Caco-2 (cell line): Measurements from ENCODE around the gene PPP4R4. TPM values are rescaled to one million over a fixed set of nuclear protein-coding genes. Genes with fewer than 3 reads are reported as not detected.

Source experiments
- BruUV-seq: library from RNA; stranded (reverse); fragments of 400-500 nt; replicated peaks from 2 replicates; lab custom pipeline; 2021; lab: Mats Ljungman, UMichigan
- CTCF ChIA-PET: fragments of 300-600 bp; sonication (Branson Sonifier 250); formaldehyde crosslinking; loops from one replicate; lab custom pipeline; 2022; ENCODE audit warnings: antibody characterized with exemption; lab: Charles Lee
- POLR2A ChIA-PET: fragments of 300-600 bp; sonication (Branson Sonifier 250); formaldehyde crosslinking; loops from one replicate; lab custom pipeline; 2022; ENCODE audit warnings: antibody characterized with exemption; lab: Charles Lee
- DNase-seq, 2 experiments: peaks; one replicate each; pipeline versions ENCODE4 v3.0.0 to v3.0.0-alpha.2; 2020 to 2022
- H3K27me3 ChIP-seq: replicated peaks from 2 replicates; pipeline ENCODE4 v1.6.0; 2011; ENCODE audit warnings: low read length; ENCODE audit not compliant: control insufficient read depth, insufficient read depth
- H3K36me3 ChIP-seq: 2 replicates; pipeline ENCODE4 v1.5.1; 2011; ENCODE audit warnings: low read length; ENCODE audit not compliant: control insufficient read depth, insufficient read depth
- H3K4me1 ChIP-seq: fragments of 250-450 bp; sonication (Bioruptor Pico); 2 replicates; pipeline ENCODE4 v1.5.1; 2020; ENCODE audit warnings: mild to moderate bottlenecking
- H3K4me3 ChIP-seq: 2 replicates; pipeline ENCODE4 v1.5.1; 2011; ENCODE audit warnings: low read depth, mild to moderate bottlenecking, control low read depth, low read length
- H3K9me3 ChIP-seq: fragments of 250-450 bp; sonication (Bioruptor Pico); 2 replicates; pipeline ENCODE4 v1.5.1; 2020; ENCODE audit warnings: mild to moderate bottlenecking, moderate library complexity
- H3K27ac Mint-ChIP-seq: one replicate; pipeline ENCODE4 v1.8.0; 2022; ENCODE audit warnings: mixed read lengths; ENCODE audit not compliant: unreplicated experiment
- H3K27me3 Mint-ChIP-seq: one replicate; pipeline ENCODE4 v1.8.0; 2022; ENCODE audit warnings: mixed read lengths; ENCODE audit not compliant: insufficient read depth, unreplicated experiment
- H3K36me3 Mint-ChIP-seq: one replicate; pipeline ENCODE4 v1.8.0; 2022; ENCODE audit warnings: mild to moderate bottlenecking, mixed read lengths; ENCODE audit not compliant: insufficient read depth, unreplicated experiment
- H3K4me1 Mint-ChIP-seq: one replicate; pipeline ENCODE4 v1.8.0; 2022; ENCODE audit warnings: low read depth, mixed read lengths; ENCODE audit not compliant: unreplicated experiment
- H3K4me3 Mint-ChIP-seq: one replicate; pipeline ENCODE4 v1.8.0; 2022; ENCODE audit warnings: mild to moderate bottlenecking, moderate library complexity, mixed read lengths; ENCODE audit not compliant: unreplicated experiment
- H3K9me3 Mint-ChIP-seq: one replicate; pipeline ENCODE4 v1.8.0; 2022; ENCODE audit warnings: mixed read lengths; ENCODE audit not compliant: unreplicated experiment
- CTCF ChIP-seq, 2 experiments: fragments of 200-600 bp in 1 of 2; IDR thresholded peaks; 1 replicate in 1 of 2; 2 replicates in 1 of 2; pipeline versions ENCODE4 v1.5.1 to v1.8.0; 2011 to 2022; ENCODE audit warnings: antibody characterized with exemption in 1 of 2, control low read depth in 1 of 2, inconsistent platforms in 1 of 2, low read depth in 1 of 2, low read length in 1 of 2, mild to moderate bottlenecking in 1 of 2, moderate library complexity in 1 of 2; ENCODE audit not compliant: insufficient read depth in 1 of 2, severe bottlenecking in 1 of 2, unreplicated experiment in 1 of 2
- intact Hi-C: fragments of 100-400 bp; cut with micrococcal nuclease; formaldehyde crosslinking; loops from one replicate; pipeline ENCODE4 v1.10.0; 2022; ENCODE audit not compliant: unreplicated experiment
- total RNA-seq: library from RNA; stranded (reverse); gene quantifications from 2 replicates; pipeline ENCODE4 v1.2.3, GENCODE V29; 2022

Gene PPP4R4
- total RNA-seq, 1 experiment from 2014 or later: 0.20 TPM

- no peak overlapping the region for H3K27ac Mint-ChIP-seq
- peaks cover 3% of the 10 kb centered on the region for H3K4me1 Mint-ChIP-seq
- no peaks in the 10 kb centered on the region for H3K27me3 Mint-ChIP-seq
- Histone ChIP-seq H3K9me3 (no peaks in the 10 kb centered on the region), H3K36me3 (0 out of 2 replicates have a peak, but pooled peaks cover 1% of the 10 kb centered on the region), H3K4me3 (no peak overlapping the region), H3K4me1 (peaks cover 26% of the 10 kb centered on the region), H3K27me3 (no peaks in the 10 kb centered on the region)
- H3K4me3 Mint-ChIP-seq: no peak overlapping the region
- DNase-seq: no peak
- BruUV-seq: no TSS peak
- ChIA-PET POLR2A (no interaction called here), CTCF (no interaction called here)
- no peak for TF ChIP-seq CTCF (IDR thresholded peaks at IDR 0.05; ENCODE audit: insufficient read depth in 1 of 2, low read depth in 1 of 2, low read length in 1 of 2, severe bottlenecking in 1 of 2, unreplicated experiment in 1 of 2)
- peaks cover 9% of the 10 kb centered on the region for H3K9me3 Mint-ChIP-seq
- no peaks in the 10 kb centered on the region for H3K36me3 Mint-ChIP-seq
- intact Hi-C loops: no loop called here
Observed at GRCh38 chr14:94298130-94298529, 124.0 kb downstream of the PPP4R4 start.

DNA sequence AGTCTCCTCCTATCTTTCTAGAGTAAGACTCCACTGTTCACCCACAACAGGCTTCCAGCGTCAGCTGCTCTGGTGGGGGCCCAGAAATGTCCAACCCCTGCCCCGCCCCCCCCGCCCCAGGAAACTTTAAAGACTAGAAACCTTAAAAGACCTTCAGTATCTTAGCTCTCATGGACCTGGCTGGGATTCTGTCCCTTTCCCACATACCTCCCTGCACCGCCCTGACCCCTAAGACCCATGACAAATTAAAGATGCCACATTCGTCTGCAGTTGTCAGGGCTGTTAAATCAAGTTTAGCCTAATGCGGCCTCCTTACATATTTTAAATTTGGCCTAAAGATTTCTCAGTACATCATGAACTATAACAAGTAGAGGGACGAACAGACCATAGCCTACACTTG lies 129.0 kb downstream of the PPP4R4 start:
- ChIA-PET CTCF (no interaction called here), POLR2A (no interaction called here)
- H3K4me3 ChIP-seq: no peak overlapping the region
- H3K27me3 ChIP-seq: no peaks in the 10 kb centered on the region
- H3K27ac Mint-ChIP-seq: no peak overlapping the region
- H3K27me3 Mint-ChIP-seq: no peaks in the 10 kb centered on the region
- no peaks in the 10 kb centered on the region; the same call in 1 of the 2 replicates for H3K4me1 ChIP-seq
- intact Hi-C loops: loop anchor here (10.0 kb wide), 1 partner anchor 268 kb away; no protein-coding TSS in a partner anchor
- no peak for DNase-seq
- H3K9me3 ChIP-seq: no peaks in the 10 kb centered on the region
- peaks cover 4% of the 10 kb centered on the region for H3K36me3 Mint-ChIP-seq
- peaks cover 11% of the 10 kb centered on the region for H3K9me3 Mint-ChIP-seq
- no peak overlapping the region for H3K4me3 Mint-ChIP-seq
- BruUV-seq: no TSS peak
- no peaks in the 10 kb centered on the region for H3K4me1 Mint-ChIP-seq
- no peaks in the 10 kb centered on the region for H3K36me3 ChIP-seq
- TF ChIP-seq CTCF (IDR thresholded peaks at IDR 0.05; ENCODE audit: insufficient read depth in 1 of 2, low read depth in 1 of 2, low read length in 1 of 2, severe bottlenecking in 1 of 2, unreplicated experiment in 1 of 2): no peak

- Mint-ChIP-seq H3K36me3 (peaks cover 4% of the 10 kb centered on the region), H3K27me3 (no peaks in the 10 kb centered on the region), H3K9me3 (peaks cover 15% of the 10 kb centered on the region), H3K4me1 (no peaks in the 10 kb centered on the region), H3K4me3 (no peak overlapping the region), H3K27ac (no peak overlapping the region)
- ChIA-PET CTCF (no interaction called here), POLR2A (no interaction called here)
- Histone ChIP-seq H3K27me3 (no peaks in the 10 kb centered on the region), H3K36me3 (no peaks in the 10 kb centered on the region), H3K4me3 (no peak overlapping the region), H3K4me1 (no peaks in the 10 kb centered on the region; the same call in 1 of the 2 replicates), H3K9me3 (no peaks in the 10 kb centered on the region)
- BruUV-seq: no TSS peak
- intact Hi-C loops: loop anchor here (10.0 kb wide), 1 partner anchor 269 kb away; no protein-coding TSS in a partner anchor
- no peak for DNase-seq
- TF ChIP-seq CTCF (IDR thresholded peaks at IDR 0.05; ENCODE audit: insufficient read depth in 1 of 2, low read depth in 1 of 2, low read length in 1 of 2, severe bottlenecking in 1 of 2, unreplicated experiment in 1 of 2): no peak
Observed at GRCh38 chr14:94304243-94304642, 130.1 kb downstream of the PPP4R4 start.
